ENCODE results near the gene ALG12.

The ALG12 gene

GRCh38 chr22:49957826-49958365 is 39.7 kb upstream of the ALG12 start:
- DNase-seq (ENCODE audit: low spot score): no peak

- no peak for DNase-seq (ENCODE audit: low spot score)
Measured at GRCh38 chr22:49956914-49957825, 38.9 kb upstream of the ALG12 start.

GRCh38 chr22:49956418-49956770 is 38.2 kb upstream of the ALG12 start:
- no peak for DNase-seq (ENCODE audit: low spot score)

- DNase-seq (ENCODE audit: low spot score): no peak
Measured at GRCh38 chr22:49955581-49956417, 37.6 kb upstream of the ALG12 start.

- DNase-seq (ENCODE audit: low spot score): no peak
Measured at GRCh38 chr22:49954991-49955580, 36.8 kb upstream of the ALG12 start.

- DNase-seq (ENCODE audit: low spot score): no peak
Measured at GRCh38 chr22:49954354-49954753, 36.1 kb upstream of the ALG12 start.

GRCh38 chr22:49953680-49954344 is 35.6 kb upstream of the ALG12 start:
- no peak for DNase-seq (ENCODE audit: low spot score)

- no peak for DNase-seq (ENCODE audit: low spot score)
Measured at GRCh38 chr22:49953027-49953679, 34.9 kb upstream of the ALG12 start.

- peak; percentile 66 for DNase-seq (ENCODE audit: low spot score)
Measured at GRCh38 chr22:49951986-49952896, 34.0 kb upstream of the ALG12 start.

- DNase-seq (ENCODE audit: low spot score): no peak
Measured at GRCh38 chr22:49951678-49951985, 33.4 kb upstream of the ALG12 start.

- DNase-seq (ENCODE audit: low spot score): no peak
Measured at GRCh38 chr22:49951000-49951677, 32.9 kb upstream of the ALG12 start.

- DNase-seq (ENCODE audit: low spot score): no peak
Measured at GRCh38 chr22:49950396-49950994, 32.3 kb upstream of the ALG12 start.

GRCh38 chr22:49949914-49950292 is 31.7 kb upstream of the ALG12 start:
- no peak for DNase-seq (ENCODE audit: low spot score)

- peak; percentile 77 for DNase-seq (ENCODE audit: low spot score)
Measured at GRCh38 chr22:49948958-49949913, 31.0 kb upstream of the ALG12 start.

GRCh38 chr22:49948116-49948957 is 30.1 kb upstream of the ALG12 start:
- no peak for DNase-seq (ENCODE audit: low spot score)

- no peak for DNase-seq (ENCODE audit: low spot score)
Measured at GRCh38 chr22:49947296-49947622, 29.0 kb upstream of the ALG12 start.

- no peak for DNase-seq (ENCODE audit: low spot score)
Measured at GRCh38 chr22:49946612-49947295, 28.5 kb upstream of the ALG12 start.

All from HuH-7 (cell line).